Transverse colon (tissue), 4 donors: ENCODE results near the gene DLG2. TPM values are rescaled to one million over a fixed set of nuclear protein-coding genes. Genes with fewer than 3 reads are reported as not detected.

Experiments used
- DNase-seq: peaks from one replicate; pipeline ENCODE4 v3.0.0-alpha.2; 2019
- H3K27ac ChIP-seq, 4 donors: fragments of 200-600 bp; sonication (generic); 2 replicates each; pipeline ENCODE4 v1.5.1; 2016 to 2018; ENCODE audit warnings: inconsistent platforms in 4 of 4
- H3K27me3 ChIP-seq: fragments of 200-600 bp; sonication (generic); 2 replicates; pipeline ENCODE4 v1.5.1; 2017; ENCODE audit warnings: inconsistent platforms
- H3K36me3 ChIP-seq, 4 donors: fragments of 200-600 bp; sonication (generic); 2 replicates each; pipeline ENCODE4 v1.5.1; 2017 to 2019; ENCODE audit warnings: inconsistent platforms in 4 of 4
- H3K4me1 ChIP-seq, 4 donors: fragments of 200-600 bp; sonication (generic); 2 replicates each; pipeline ENCODE4 v1.5.1; 2017 to 2020; ENCODE audit warnings: inconsistent platforms in 4 of 4
- H3K4me3 ChIP-seq, 4 donors: fragments of 200-600 bp; sonication (generic); 1 replicate in 1 of 4; 2 replicates in 3 of 4; pipeline versions ENCODE4 v1.5.1 to v1.6.1; 2017 to 2019; ENCODE audit warnings: inconsistent platforms in 4 of 4
- H3K9me3 ChIP-seq, 2 donors: fragments of 200-600 bp; sonication (generic); 2 replicates each; pipeline ENCODE4 v1.5.1; 2017 to 2019; ENCODE audit warnings: inconsistent platforms in 2 of 2
- CTCF ChIP-seq, 5 experiments: fragments of 200-600 bp in 3 of 5; fragments of 450-650 bp in 2 of 5; sonication (generic) in 3 of 5; IDR thresholded peaks; 1 replicate in 2 of 5; 2 replicates in 3 of 5; pipeline ENCODE4 v1.5.1; 2016 to 2017; ENCODE audit warnings: antibody characterized with exemption in 5 of 5, inconsistent platforms in 3 of 5, mild to moderate bottlenecking in 2 of 5, moderate library complexity in 1 of 5
- EP300 ChIP-seq: sonication (generic); formaldehyde crosslinking; IDR thresholded peaks from one replicate; pipeline ENCODE4 v1.6.1; 2017; ENCODE audit warnings: antibody characterized with exemption, low read depth
- POLR2A ChIP-seq: fragments of 450-650 bp; IDR thresholded peaks from one replicate; pipeline ENCODE4 v1.6.1; 2016; ENCODE audit warnings: antibody characterized with exemption, mild to moderate bottlenecking, moderate library complexity
- POLR2AphosphoS5 ChIP-seq, 3 donors: sonication (generic); formaldehyde crosslinking; IDR thresholded peaks; one replicate each; pipeline ENCODE4 v1.6.1; 2016; ENCODE audit warnings: antibody characterized with exemption in 3 of 3
- WGBS, 2 donors: methylation state at CpG; one replicate each; pipeline ENCODE4 v1.1.5; 2018; ENCODE audit warnings: low coverage in 1 of 2; 5-methylcytosine and 5-hydroxymethylcytosine counted together
- in situ Hi-C, 4 donors: fragments of 200-750 bp; cut with MboI; loops; one replicate each; pipeline versions ENCODE4 v1.15.0 to v1.15.1; 2017; ENCODE audit warnings: low sequenced_read_pairs in 3 of 4, low pct_ligation_motif_present in 1 of 4, low pct_unique_long_range_greater_than_20kb in 1 of 4
- intact Hi-C: fragments of 100-400 bp; cut with DNase I; formaldehyde crosslinking; loops from one replicate; pipeline ENCODE4 v1.15.1; 2023; ENCODE audit warnings: low total_unique reads
- total RNA-seq, 4 donors: library from RNA; depleted of rRNA; stranded (reverse); fragments of >200 nt; gene quantifications; one replicate each; pipeline ENCODE4 v1.1.0, GENCODE V29; 2016

DLG2 gene
- total RNA-seq, 4 donors from 2014 or later: 1.9 to 28.3 (median 3.7) TPM

- in situ Hi-C loops: no loop called here
- no peak for DNase-seq
- intact Hi-C loops: no loop called here
- Histone ChIP-seq H3K9me3 (no peaks in the 10 kb centered on the region), H3K4me3 (no peak overlapping the region), H3K36me3 (no peaks in the 10 kb centered on the region), H3K27ac (no peak overlapping the region), H3K27me3 (no peaks in the 10 kb centered on the region), H3K4me1 (no peaks in the 10 kb centered on the region)
- 52 to 70% methylated on average over 2 of the region's 2 CpGs for WGBS, 2 donors
- no peak for TF ChIP-seq EP300
- TF ChIP-seq POLR2A: no peak
- TF ChIP-seq CTCF (IDR thresholded peaks at IDR 0.05): no peak
- TF ChIP-seq POLR2AphosphoS5 (IDR thresholded peaks at IDR 0.05): no peak
These were observed 2018.0 kb downstream of the DLG2 start for GRCh38 chr11:83609191-83609590.

GRCh38 chr11:83608571-83608970 is 2018.6 kb downstream of the DLG2 start:
- 85 to 100% methylated on average over 1 of the region's 1 CpG for WGBS, 2 donors
- in situ Hi-C loops: no loop called here
- intact Hi-C loops: no loop called here
- DNase-seq: no peak
- no peaks in the 10 kb centered on the region for H3K27me3 ChIP-seq
- H3K9me3 ChIP-seq: no peaks in the 10 kb centered on the region
- TF ChIP-seq EP300: no peak
- TF ChIP-seq POLR2A: no peak
- TF ChIP-seq CTCF (IDR thresholded peaks at IDR 0.05): no peak
- TF ChIP-seq POLR2AphosphoS5 (IDR thresholded peaks at IDR 0.05): no peak
- no peak overlapping the region for H3K4me3 ChIP-seq
- H3K4me1 ChIP-seq: no peaks in the 10 kb centered on the region
- no peaks in the 10 kb centered on the region for H3K36me3 ChIP-seq
- no peak overlapping the region for H3K27ac ChIP-seq

GRCh38 chr11:83601914-83602527 is 2025.1 kb downstream of the DLG2 start:
- H3K27me3 ChIP-seq: no peaks in the 10 kb centered on the region
- WGBS, 2 donors: 87 to 90% methylated on average over 4 to 5 of the region's 5 CpGs
- DNase-seq: no peak
- H3K4me1 ChIP-seq: no peaks in the 10 kb centered on the region
- in situ Hi-C loops: no loop called here
- TF ChIP-seq POLR2AphosphoS5 (IDR thresholded peaks at IDR 0.05): no peak
- TF ChIP-seq EP300: no peak
- no peak overlapping the region for H3K4me3 ChIP-seq
- intact Hi-C loops: no loop called here
- H3K9me3 ChIP-seq: no peaks in the 10 kb centered on the region
- H3K27ac ChIP-seq: no peak overlapping the region
- no peaks in the 10 kb centered on the region for H3K36me3 ChIP-seq

GRCh38 chr11:83601201-83601913 is 2025.8 kb downstream of the DLG2 start:
- Histone ChIP-seq H3K36me3 (no peaks in the 10 kb centered on the region), H3K9me3 (no peaks in the 10 kb centered on the region), H3K27me3 (no peaks in the 10 kb centered on the region), H3K27ac (no peak overlapping the region), H3K4me1 (no peaks in the 10 kb centered on the region), H3K4me3 (no peak overlapping the region)
- in situ Hi-C loops (no loop called here), intact Hi-C loops (no loop called here)
- DNase-seq: no peak
- WGBS, 2 donors: 87 to 88% methylated on average over 10 to 11 of the region's 11 CpGs
- TF ChIP-seq POLR2AphosphoS5 (IDR thresholded peaks at IDR 0.05) (no peak), POLR2A (no peak), CTCF (IDR thresholded peaks at IDR 0.05) (no peak), EP300 (no peak)
